ENCODE data around the gene MIPOL1. TPM values are rescaled to one million over a fixed set of nuclear protein-coding genes. Genes with fewer than 3 reads are reported as not detected.
A peak's percentile ranks its signal among the peaks of the same experiment; 100 is the strongest.
"Not testable (repeated sequence)": the region's sequence is repeated elsewhere in the genome, so short reads cannot be mapped to it uniquely, and the experiment has no call there.

The MIPOL1 gene
- total and polyA plus RNA-seq, 9 donors: 5.0 to 29.5 (median 20.5) TPM

DNA sequence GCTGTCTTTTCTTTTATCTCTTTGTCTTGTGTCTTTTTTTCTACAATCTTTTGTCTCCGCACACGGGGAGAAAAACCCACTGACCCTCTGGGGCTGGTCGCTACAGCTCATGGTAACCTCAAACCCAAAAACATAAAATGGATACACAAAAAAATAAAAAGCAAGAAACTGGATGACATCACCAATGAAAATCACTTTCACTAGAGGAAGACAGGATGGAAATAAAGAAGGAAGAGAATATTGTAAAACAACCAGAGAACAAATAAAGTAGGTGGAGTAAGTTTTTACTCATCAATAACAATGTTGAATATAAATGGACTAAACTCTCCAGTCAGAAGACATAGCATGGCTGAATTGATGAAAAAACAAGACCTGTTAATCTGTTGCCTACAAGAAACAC lies 17.6 kb downstream of the MIPOL1 start:
- Histone ChIP-seq H3K4me1 (ENCODE audit: insufficient read depth) (no peaks in the 10 kb centered on the region), H3K4me3 (no peak overlapping the region), H3K27ac (no peak overlapping the region), H3K36me3 (no peaks in the 10 kb centered on the region), H3K27me3 (no peaks in the 10 kb centered on the region), H3K9me3 (no peaks in the 10 kb centered on the region)
- 97 to 98% (median 98%) methylated on average over 3 of the region's 3 CpGs for WGBS, 3 donors
- DNase-seq: no peak
- intact Hi-C loops (cut with DNase I): no loop called here
- TF ChIP-seq CTCF (IDR thresholded peaks at IDR 0.05) (no peak), POLR2A (IDR thresholded peaks at IDR 0.05) (no peak), EP300 (IDR thresholded peaks at IDR 0.05) (no peak)

DNA sequence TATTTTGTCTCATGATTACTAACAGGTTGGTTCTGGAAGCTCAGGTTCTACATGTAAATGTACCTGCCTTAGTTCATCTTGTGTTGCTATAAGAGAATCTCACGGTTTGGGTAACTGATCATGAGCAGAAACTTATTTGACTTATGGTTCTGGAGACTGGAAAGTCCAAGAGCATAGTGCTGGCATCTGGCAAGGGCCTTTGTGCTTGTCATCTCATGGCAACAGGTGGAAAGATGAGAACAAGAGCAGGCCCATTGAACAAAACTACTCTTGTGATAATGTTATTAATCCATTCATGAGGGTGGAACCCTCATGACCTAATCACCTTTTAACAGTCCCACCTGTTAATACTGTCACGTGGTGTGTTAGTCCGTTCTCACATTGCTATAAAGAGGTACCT lies 23.3 kb downstream of the MIPOL1 start:
- H3K9me3 ChIP-seq: no peaks in the 10 kb centered on the region
- H3K4me1 ChIP-seq (ENCODE audit: insufficient read depth): no peaks in the 10 kb centered on the region
- no peak for DNase-seq
- WGBS, 3 donors: 87 to 94% (median 92%) methylated on average over 3 of the region's 3 CpGs
- H3K36me3 ChIP-seq: no peaks in the 10 kb centered on the region
- intact Hi-C loops (cut with DNase I): no loop called here
- no peaks in the 10 kb centered on the region for H3K27me3 ChIP-seq
- no peak overlapping the region for H3K4me3 ChIP-seq
- no peak overlapping the region for H3K27ac ChIP-seq
- no peak for TF ChIP-seq POLR2A (IDR thresholded peaks at IDR 0.05)
- TF ChIP-seq EP300 (IDR thresholded peaks at IDR 0.05): no peak
- no peak for TF ChIP-seq CTCF (IDR thresholded peaks at IDR 0.05)

- no peaks in the 10 kb centered on the region for H3K27me3 ChIP-seq
- no peak overlapping the region for H3K4me3 ChIP-seq
- intact Hi-C loops (cut with DNase I): no loop called here
Measured at GRCh38 chr14:37223947-37224474, 26.3 kb downstream of the MIPOL1 start.

DNA sequence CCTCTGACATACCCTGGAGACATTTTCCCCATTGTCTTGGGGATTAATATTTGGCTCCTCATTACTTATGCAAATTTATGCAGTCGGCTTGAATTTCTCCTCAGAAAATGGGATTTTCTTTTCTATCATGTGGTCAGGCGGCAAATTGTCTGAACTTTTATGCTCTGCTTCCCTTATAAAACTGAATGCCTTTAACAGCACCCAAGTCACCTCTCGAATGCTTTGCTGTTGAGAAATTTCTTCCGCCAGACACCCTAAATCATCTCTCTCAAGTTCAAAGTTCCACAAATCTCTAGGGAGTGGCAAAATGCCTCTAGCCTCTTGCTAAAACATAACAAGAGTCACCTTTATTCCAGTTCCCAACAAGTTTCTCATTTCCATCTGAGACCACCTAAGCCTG lies 27.9 kb downstream of the MIPOL1 start:
- 95 to 98% (median 97%) methylated on average over 4 of the region's 4 CpGs for WGBS, 3 donors
- H3K27ac ChIP-seq; H3K4me3 ChIP-seq; H3K9me3 ChIP-seq; H3K27me3 ChIP-seq; DNase-seq; H3K36me3 ChIP-seq; intact Hi-C loops (cut with DNase I); H3K4me1 ChIP-seq (ENCODE audit: insufficient read depth): not testable (repeated sequence)

More at GRCh38 chr14:37223947-37224474, 26.3 kb downstream of the MIPOL1 start:
- Histone ChIP-seq H3K27ac (no peak overlapping the region), H3K9me3 (no peaks in the 10 kb centered on the region), H3K4me1 (ENCODE audit: insufficient read depth) (no peaks in the 10 kb centered on the region), H3K36me3 (no peaks in the 10 kb centered on the region)
- no peak for DNase-seq
- 92 to 98% (median 96%) methylated on average over 3 of the region's 3 CpGs for WGBS, 3 donors
- TF ChIP-seq EP300 (IDR thresholded peaks at IDR 0.05) (no peak), CTCF (IDR thresholded peaks at IDR 0.05) (no peak), POLR2A (IDR thresholded peaks at IDR 0.05) (no peak)

- no peak overlapping the region for H3K27ac ChIP-seq
- no peak for DNase-seq
- no peaks in the 10 kb centered on the region for H3K9me3 ChIP-seq
- no peak overlapping the region for H3K4me3 ChIP-seq
- H3K27me3 ChIP-seq: no peaks in the 10 kb centered on the region
- TF ChIP-seq POLR2A (IDR thresholded peaks at IDR 0.05) (no peak), EP300 (IDR thresholded peaks at IDR 0.05) (no peak), CTCF (IDR thresholded peaks at IDR 0.05) (peak; percentile 42 to 56 (median 55))
- H3K36me3 ChIP-seq: no peaks in the 10 kb centered on the region
- WGBS, 3 donors: 56 to 59% (median 57%) methylated on average over 5 of the region's 5 CpGs
- no peaks in the 10 kb centered on the region for H3K4me1 ChIP-seq (ENCODE audit: insufficient read depth)
- intact Hi-C loops (cut with DNase I): no loop called here
Measured at GRCh38 chr14:37230551-37231194, 32.9 kb downstream of the MIPOL1 start.

Data from ovary (tissue), 9 donors.